H1 (cell line): ENCODE measurements around the gene CCDC15. TPM values are rescaled to one million over a fixed set of nuclear protein-coding genes. Genes with fewer than 3 reads are reported as not detected.

Experiments used
- CTCF ChIA-PET: fragments of 300-600 bp; sonication (Branson Sonifier 250); formaldehyde crosslinking; loops from one replicate; lab custom pipeline; 2021; ENCODE audit not compliant: partially characterized antibody; lab: Charles Lee
- POLR2A ChIA-PET: fragments of 300-600 bp; sonication (Branson Sonifier 250); formaldehyde crosslinking; loops from one replicate; lab custom pipeline; 2021; ENCODE audit warnings: inconsistent platforms; ENCODE audit not compliant: partially characterized antibody; lab: Charles Lee
- DNase-seq, 2 experiments: peaks; one replicate each; pipeline versions ENCODE4 v3.0.0 to v3.0.0-alpha.2; 2010 to 2022; ENCODE audit warnings: low spot score in 2 of 2, low read depth in 1 of 2, mixed read lengths in 1 of 2
- FAIRE-seq: peaks from 2 replicates; lab custom pipeline; 2011; peaks lifted over from hg19 to GRCh38; lab: Jason Lieb, UNC
- H2AFZ ChIP-seq: 2 replicates; pipeline ENCODE4 v1.8.1; 2012; ENCODE audit warnings: low read length, inconsistent platforms
- H2AK5ac ChIP-seq: 2 replicates; pipeline ENCODE4 v1.6.1; 2013; ENCODE audit warnings: low read depth, low read length
- H2BK120ac ChIP-seq: replicated peaks from 2 replicates; pipeline ENCODE3; 2013; ENCODE audit warnings: low read depth, low read length, inconsistent platforms
- H2BK12ac ChIP-seq: 2 replicates; pipeline ENCODE4 v1.6.1; 2013; ENCODE audit warnings: low read depth, low read length
- H2BK15ac ChIP-seq: 2 replicates; pipeline ENCODE4 v1.6.1; 2013; ENCODE audit warnings: low read length
- H2BK20ac ChIP-seq: 2 replicates; pipeline ENCODE4 v1.6.1; 2013; ENCODE audit warnings: low read length
- H2BK5ac ChIP-seq: 2 replicates; pipeline ENCODE4 v1.6.1; 2013; ENCODE audit warnings: low read depth, low read length
- H3K14ac ChIP-seq: 2 replicates; pipeline ENCODE4 v1.6.1; 2013; ENCODE audit warnings: inconsistent platforms; ENCODE audit not compliant: insufficient read length
- H3K18ac ChIP-seq: 2 replicates; pipeline ENCODE4 v1.6.1; 2013; ENCODE audit warnings: low read length; ENCODE audit errors: extremely low read depth
- H3K23ac ChIP-seq: 2 replicates; pipeline ENCODE4 v1.6.1; 2013; ENCODE audit warnings: inconsistent platforms; ENCODE audit not compliant: insufficient read length
- H3K23me2 ChIP-seq: 2 replicates; pipeline ENCODE4 v1.6.1; 2013; ENCODE audit warnings: low read depth, low read length
- H3K27ac ChIP-seq: 2 replicates; pipeline ENCODE4 v1.6.1; 2011; ENCODE audit warnings: low read depth, low read length, inconsistent platforms
- H3K27me3 ChIP-seq, 4 experiments: replicated peaks in 1 of 4; 1 replicate in 1 of 4; 2 replicates in 3 of 4; pipeline versions ENCODE4 v1.6.1 to v1.8.1; 2011 to 2013; ENCODE audit warnings: low read length in 3 of 4, mild to moderate bottlenecking in 3 of 4, inconsistent platforms in 2 of 4, mixed read lengths in 2 of 4, moderate library complexity in 1 of 4; ENCODE audit not compliant: control insufficient read depth in 3 of 4, insufficient read depth in 3 of 4; ENCODE audit errors: extremely low read depth in 1 of 4
- H3K36me3 ChIP-seq, 4 experiments: 2 replicates each; pipeline versions ENCODE4 v1.6.1 to v1.8.1; 2011 to 2013; ENCODE audit warnings: mild to moderate bottlenecking in 4 of 4, low read length in 3 of 4, moderate library complexity in 2 of 4, control low read depth in 1 of 4, inconsistent platforms in 1 of 4; ENCODE audit not compliant: insufficient read depth in 4 of 4, control insufficient read depth in 2 of 4
- H3K4ac ChIP-seq: replicated peaks from 2 replicates; pipeline ENCODE3; 2013; ENCODE audit warnings: low read length, low read depth, mixed read lengths, inconsistent platforms; ENCODE audit not compliant: insufficient read length
- H3K4me1 ChIP-seq, 4 experiments: replicated peaks in 1 of 4; 1 replicate in 1 of 4; 2 replicates in 3 of 4; pipeline versions ENCODE4 v1.6.1 to v1.8.1; 2011 to 2013; ENCODE audit warnings: low read length in 3 of 4, inconsistent platforms in 2 of 4, mixed read lengths in 1 of 4; ENCODE audit not compliant: insufficient read depth in 4 of 4, control insufficient read depth in 3 of 4
- H3K4me2 ChIP-seq, 2 experiments: 2 replicates each; pipeline versions ENCODE4 v1.6.1 to v1.8.1; 2011 to 2013; ENCODE audit warnings: low read depth in 2 of 2, low read length in 2 of 2, control low read depth in 1 of 2, inconsistent platforms in 1 of 2, mild to moderate bottlenecking in 1 of 2; ENCODE audit not compliant: insufficient read depth in 1 of 2
- H3K4me3 ChIP-seq, 4 experiments: fragments of 200-600, 300-600 bp in 1 of 4; sonication (generic), shearing (Covaris generic), sonication (Bioruptor Twin) in 1 of 4; 2 replicates each; pipeline versions ENCODE4 v1.5.1 to v1.8.1; 2011 to 2016; ENCODE audit warnings: low read length in 4 of 4, low read depth in 3 of 4, control low read depth in 2 of 4, inconsistent platforms in 2 of 4, mild to moderate bottlenecking in 2 of 4, mixed read lengths in 1 of 4, moderate library complexity in 1 of 4; ENCODE audit not compliant: insufficient read depth in 2 of 4; ENCODE audit errors: extremely low read depth in 1 of 4
- H3K56ac ChIP-seq: replicated peaks from 2 replicates; pipeline ENCODE3; 2013; ENCODE audit warnings: low read depth, mild to moderate bottlenecking, mixed read lengths, low read length, inconsistent platforms; ENCODE audit not compliant: insufficient read length
- H3K79me1 ChIP-seq: 2 replicates; pipeline ENCODE4 v1.6.1; 2013; ENCODE audit warnings: low read depth, low read length, control low read depth
- H3K79me2 ChIP-seq, 2 experiments: 2 replicates each; pipeline versions ENCODE4 v1.6.1 to v1.8.1; 2012 to 2013; ENCODE audit warnings: low read length in 2 of 2, mild to moderate bottlenecking in 2 of 2, inconsistent platforms in 1 of 2; ENCODE audit not compliant: insufficient read depth in 2 of 2, control insufficient read depth in 1 of 2
- H3K9ac ChIP-seq, 4 experiments: replicated peaks in 1 of 4; 1 replicate in 1 of 4; 2 replicates in 3 of 4; pipeline versions ENCODE4 v1.6.1 to v1.8.1; 2011 to 2013; ENCODE audit warnings: low read depth in 3 of 4, low read length in 3 of 4, control low read depth in 2 of 4, mild to moderate bottlenecking in 2 of 4, moderate library complexity in 2 of 4, inconsistent platforms in 1 of 4; ENCODE audit errors: extremely low read depth in 1 of 4
- H3K9me3 ChIP-seq, 2 experiments: 2 replicates each; pipeline versions ENCODE4 v1.6.1 to v1.8.1; 2012 to 2013; ENCODE audit warnings: mild to moderate bottlenecking in 2 of 2, moderate library complexity in 2 of 2, control low read depth in 1 of 2, inconsistent platforms in 1 of 2, low read depth in 1 of 2, low read length in 1 of 2, mixed read lengths in 1 of 2; ENCODE audit not compliant: insufficient read depth in 2 of 2
- H4K20me1 ChIP-seq, 2 experiments: replicated peaks in 1 of 2; 2 replicates each; pipeline versions ENCODE3 to v1.8.1; 2011 to 2013; ENCODE audit warnings: inconsistent platforms in 2 of 2, low read length in 2 of 2, mild to moderate bottlenecking in 1 of 2; ENCODE audit not compliant: insufficient read depth in 2 of 2, control insufficient read depth in 1 of 2
- H4K5ac ChIP-seq: 2 replicates; pipeline ENCODE4 v1.6.1; 2013; ENCODE audit warnings: low read length, low read depth, mixed read lengths, inconsistent platforms; ENCODE audit not compliant: insufficient read length
- H4K8ac ChIP-seq: 2 replicates; pipeline ENCODE4 v1.8.0; 2013; ENCODE audit warnings: mild to moderate bottlenecking, moderate library complexity, low read length, inconsistent platforms; ENCODE audit not compliant: insufficient read depth; ENCODE audit errors: extremely low read depth
- H4K91ac ChIP-seq: replicated peaks from 2 replicates; pipeline ENCODE3; 2013; ENCODE audit warnings: low read length, mixed read lengths, inconsistent platforms; ENCODE audit not compliant: insufficient read length
- ASH2L ChIP-seq: fragments of 200-600, 300-600 bp; sonication (generic); IDR thresholded peaks from one replicate; pipeline ENCODE4 v1.7.1; 2017; ENCODE audit warnings: low read length
- CHD2 ChIP-seq: IDR thresholded peaks from 2 replicates; pipeline ENCODE4 v1.6.1; 2012; ENCODE audit warnings: low read length, improper control_type of control experiment
- EZH2 ChIP-seq: fragments of 200-600 bp; sonication (generic); IDR thresholded peaks from 2 replicates; pipeline ENCODE4 v1.7.1; 2012; ENCODE audit warnings: low read depth, mild to moderate bottlenecking, moderate library complexity, low read length, inconsistent platforms; ENCODE audit not compliant: severe bottlenecking
- HDAC2 ChIP-seq, 2 experiments: fragments of 300-600 bp in 1 of 2; sonication (generic) in 1 of 2; IDR thresholded peaks; 2 replicates each; pipeline ENCODE4 v1.6.1; 2011 to 2012; ENCODE audit warnings: low read depth in 2 of 2, low read length in 2 of 2, mild to moderate bottlenecking in 2 of 2, moderate library complexity in 2 of 2, borderline replicate concordance in 1 of 2, inconsistent platforms in 1 of 2
- RNF2 ChIP-seq: fragments of 200-900, 300-1000 bp; sonication (generic); IDR thresholded peaks from 2 replicates; pipeline ENCODE4 v1.7.1; 2016; ENCODE audit warnings: borderline replicate concordance, low read depth, mild to moderate bottlenecking, antibody characterized with exemption, low read length; ENCODE audit not compliant: poor library complexity, severe bottlenecking; ENCODE audit errors: missing control alignments
- SAP30 ChIP-seq: fragments of 300-600 bp; sonication (generic); IDR thresholded peaks from 2 replicates; pipeline ENCODE4 v1.7.1; 2012; ENCODE audit warnings: low read length, moderate library complexity, mild to moderate bottlenecking, inconsistent platforms; ENCODE audit not compliant: insufficient read depth, insufficient replicate concordance
- TAF1 ChIP-seq: IDR thresholded peaks from 2 replicates; pipeline ENCODE4 v1.6.1; 2011; ENCODE audit warnings: mild to moderate bottlenecking, low read depth, low read length
- TEAD4 ChIP-seq: IDR thresholded peaks from 2 replicates; pipeline ENCODE4 v1.6.1; 2012; ENCODE audit warnings: low read depth, low read length, inconsistent platforms, mixed read lengths
- polyA plus RNA-seq, 7 experiments: library from polyadenylated mRNA; depleted of rRNA in 3 of 7; stranded (reverse) in 5 of 7; unstranded in 2 of 7; fragments of >200 nt in 5 of 7; fragments of 200-250 nt in 2 of 7; gene quantifications; 1 replicate in 5 of 7; 2 replicates in 1 of 7; 4 replicates in 1 of 7; pipeline versions ENCODE4 v1.2.1 to v1.2.3, GENCODE V29; 2011 to 2013; ENCODE audit warnings: missing spikeins in 2 of 7, mixed read lengths in 2 of 7
- total RNA-seq: library from RNA; stranded (reverse); fragmentation: NEBNext Ultra II Directional; extraction: Animal tissue kit (Norgen Biotek cat#: 25700); gene quantifications from 2 replicates; pipeline ENCODE4 v1.2.1, GENCODE V29; 2021

The CCDC15 gene
- total and polyA plus RNA-seq, 2 of the 8 experiments (the other 6 are each of a cell fraction or from before 2014, with no cell fraction given), result 1.5 to 3.1 TPM

GRCh38 chr11:125052047-125052446, 98.0 kb downstream of the CCDC15 start:
- Histone ChIP-seq H4K20me1 (no peaks in the 10 kb centered on the region), H2AFZ (no peak overlapping the region), H4K91ac (no peak overlapping the region), H2AK5ac (no peak overlapping the region), H3K9me3 (no peaks in the 10 kb centered on the region), H3K56ac (no peak overlapping the region), H3K79me2 (no peaks in the 10 kb centered on the region), H2BK15ac (no peak overlapping the region), H3K23me2 (no peaks in the 10 kb centered on the region), H3K18ac (no peak overlapping the region), H4K5ac (no peak overlapping the region), H3K4ac (no peak overlapping the region), H2BK20ac (no peak overlapping the region), H3K14ac (no peak overlapping the region), H3K9ac (no peak overlapping the region), H3K27ac (no peak overlapping the region), H4K8ac (no peak overlapping the region), H3K4me3 (no peak overlapping the region), H3K27me3 (no peaks in the 10 kb centered on the region), H3K4me2 (no peak overlapping the region), H3K23ac (no peak overlapping the region), H2BK120ac (no peak overlapping the region), H2BK5ac (no peak overlapping the region), H3K36me3 (no peaks in the 10 kb centered on the region), H2BK12ac (no peak overlapping the region), H3K4me1 (no peaks in the 10 kb centered on the region), H3K79me1 (no peaks in the 10 kb centered on the region)
- ChIA-PET CTCF (interaction anchor here (1.3 kb wide), 2 partner anchors 37 to 117 kb away, joined by 3 to 5 read pairs; no protein-coding TSS in a partner anchor), POLR2A (no interaction called here)
- no peak for FAIRE-seq
- no peak for DNase-seq
- TF ChIP-seq TAF1 (no peak), EZH2 (no peak), HDAC2 (IDR thresholded peaks at IDR 0.05; ENCODE audit: borderline replicate concordance in 1 of 2, low read depth in 2 of 2, low read length in 2 of 2) (no peak), CHD2 (no peak), SAP30 (no peak), TEAD4 (no peak), ASH2L (no peak), RNF2 (no peak)
